Body of pancreas (tissue), 4 donors: ENCODE measurements around the gene DCT. TPM values are rescaled to one million over a fixed set of nuclear protein-coding genes. Genes with fewer than 3 reads are reported as not detected.

Experiments used
- ATAC-seq: fragments of 150-250 bp; one replicate; pipeline ENCODE4 v1.9.1; 2016
- DNase-seq, 4 donors: peaks; one replicate each; pipeline ENCODE4 v3.0.0-alpha.2; 2019
- H3K27ac ChIP-seq, 4 donors: fragments of 200-600 bp; sonication (generic); 1 replicate in 3 of 4; 2 replicates in 1 of 4; pipeline versions ENCODE4 v1.5.1 to v1.6.1; 2016 to 2019; ENCODE audit warnings: mild to moderate bottlenecking in 1 of 4, mixed read lengths in 1 of 4, moderate library complexity in 1 of 4
- H3K27me3 ChIP-seq, 2 donors: fragments of 200-600 bp; sonication (generic); one replicate each; pipeline ENCODE4 v1.6.0; 2016; ENCODE audit warnings: mild to moderate bottlenecking in 1 of 2
- H3K36me3 ChIP-seq, 2 donors: fragments of 200-600 bp; sonication (generic); replicated peaks in 1 of 2; 2 replicates each; pipeline ENCODE4 v1.5.1; 2016; ENCODE audit warnings: low read depth in 2 of 2; ENCODE audit not compliant: insufficient read depth in 1 of 2
- H3K4me1 ChIP-seq: fragments of 200-600 bp; sonication (generic); one replicate; pipeline ENCODE4 v1.6.0; 2016
- H3K4me3 ChIP-seq, 2 donors: fragments of 200-600 bp; sonication (generic); 1 replicate in 1 of 2; 2 replicates in 1 of 2; pipeline ENCODE4 v1.5.1; 2016 to 2019
- H3K9me3 ChIP-seq, 3 donors: fragments of 200-600 bp; sonication (generic); 1 replicate in 2 of 3; 2 replicates in 1 of 3; pipeline ENCODE4 v1.5.1; 2016
- POLR2A ChIP-seq, 3 donors: fragments of 450-650 bp; IDR thresholded peaks; one replicate each; pipeline ENCODE4 v1.6.1; 2016; ENCODE audit warnings: antibody characterized with exemption in 3 of 3, mild to moderate bottlenecking in 2 of 3
- WGBS, 2 donors: methylation state at CpG; one replicate each; pipeline ENCODE4 v1.1.5; 2017; 5-methylcytosine and 5-hydroxymethylcytosine counted together
- intact Hi-C: fragments of 100-400 bp; cut with DNase I; formaldehyde crosslinking; loops from one replicate; pipeline ENCODE4 v1.15.1; 2023
- total RNA-seq, 2 donors: library from RNA; depleted of rRNA; stranded (reverse); fragments of >200 nt; gene quantifications; one replicate each; pipeline ENCODE4 v1.1.0, GENCODE V29; 2016
- TF ChIP-seq, protein P1 (sequence below), 7 experiments: fragments of 450-650 bp in 4 of 7; fragments of 200-600 bp in 3 of 7; sonication (generic) in 3 of 7; IDR thresholded peaks; one replicate each; pipeline ENCODE4 v1.5.1; 2016 to 2019; ENCODE audit warnings: antibody characterized with exemption in 7 of 7

The DCT gene
- total RNA-seq, 2 donors from 2014 or later, result 0.33 to 0.78 TPM

DNA sequence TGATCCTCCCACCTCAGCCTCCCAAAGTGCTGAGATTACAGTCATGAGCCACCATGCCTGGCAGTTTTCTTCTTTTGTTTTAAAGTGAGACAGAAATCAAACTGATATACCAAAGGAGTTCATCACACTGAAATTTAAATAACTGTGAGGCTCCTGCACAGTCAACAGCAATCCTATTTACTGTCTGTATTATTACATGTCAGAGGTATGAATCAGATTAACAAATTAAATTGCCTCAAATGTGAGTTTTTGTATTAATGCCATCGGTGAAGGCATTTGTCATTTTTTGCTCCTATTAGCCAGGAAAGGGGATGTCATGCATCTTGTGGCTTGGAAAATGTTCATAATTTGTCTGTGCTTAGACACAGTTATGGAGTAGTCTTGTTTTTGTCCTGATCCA lies 20.4 kb downstream of the DCT start:
- Histone ChIP-seq H3K4me3 (no peak overlapping the region), H3K9me3 (no peaks in the 10 kb centered on the region), H3K4me1 (no peaks in the 10 kb centered on the region), H3K36me3 (no peaks in the 10 kb centered on the region), H3K27me3 (no peaks in the 10 kb centered on the region), H3K27ac (no peak overlapping the region)
- WGBS, 2 donors, result 87 to 100% methylated on average over 1 of the region's 1 CpG
- ATAC-seq (no peak), DNase-seq (no peak)
- no peak for TF ChIP-seq POLR2A (IDR thresholded peaks at IDR 0.05)
- TF ChIP-seq, protein P1, sequence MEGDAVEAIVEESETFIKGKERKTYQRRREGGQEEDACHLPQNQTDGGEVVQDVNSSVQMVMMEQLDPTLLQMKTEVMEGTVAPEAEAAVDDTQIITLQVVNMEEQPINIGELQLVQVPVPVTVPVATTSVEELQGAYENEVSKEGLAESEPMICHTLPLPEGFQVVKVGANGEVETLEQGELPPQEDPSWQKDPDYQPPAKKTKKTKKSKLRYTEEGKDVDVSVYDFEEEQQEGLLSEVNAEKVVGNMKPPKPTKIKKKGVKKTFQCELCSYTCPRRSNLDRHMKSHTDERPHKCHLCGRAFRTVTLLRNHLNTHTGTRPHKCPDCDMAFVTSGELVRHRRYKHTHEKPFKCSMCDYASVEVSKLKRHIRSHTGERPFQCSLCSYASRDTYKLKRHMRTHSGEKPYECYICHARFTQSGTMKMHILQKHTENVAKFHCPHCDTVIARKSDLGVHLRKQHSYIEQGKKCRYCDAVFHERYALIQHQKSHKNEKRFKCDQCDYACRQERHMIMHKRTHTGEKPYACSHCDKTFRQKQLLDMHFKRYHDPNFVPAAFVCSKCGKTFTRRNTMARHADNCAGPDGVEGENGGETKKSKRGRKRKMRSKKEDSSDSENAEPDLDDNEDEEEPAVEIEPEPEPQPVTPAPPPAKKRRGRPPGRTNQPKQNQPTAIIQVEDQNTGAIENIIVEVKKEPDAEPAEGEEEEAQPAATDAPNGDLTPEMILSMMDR (IDR thresholded peaks at IDR 0.05), result no peak
- intact Hi-C loops, result no loop called here

DNA sequence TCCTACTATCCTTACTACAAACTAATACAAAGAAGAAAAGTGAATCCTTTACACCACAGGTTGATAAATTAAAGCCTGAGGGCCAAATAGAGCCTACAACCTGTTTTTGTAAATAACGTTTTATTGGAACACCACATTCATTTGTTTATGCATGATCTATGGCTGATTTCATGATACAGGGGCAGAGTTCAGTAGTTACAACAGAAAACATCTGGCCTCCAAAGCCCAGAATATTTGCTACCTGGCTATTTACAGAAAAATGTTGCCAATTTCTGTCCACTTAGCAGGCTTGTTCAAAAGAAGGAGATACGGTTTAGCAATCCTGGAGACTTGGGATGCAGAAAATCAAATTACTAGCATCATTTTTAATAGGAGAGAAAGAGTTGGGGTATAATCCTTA lies 24.1 kb downstream of the DCT start:
- no peak overlapping the region for H3K27ac ChIP-seq
- no peaks in the 10 kb centered on the region for H3K36me3 ChIP-seq
- intact Hi-C loops, result no loop called here
- H3K4me3 ChIP-seq, result no peak overlapping the region
- ATAC-seq, result no peak
- WGBS, 2 donors, result 40 to 45% methylated on average over 2 of the region's 2 CpGs
- no peak for TF ChIP-seq POLR2A (IDR thresholded peaks at IDR 0.05)
- TF ChIP-seq, protein P1 (IDR thresholded peaks at IDR 0.05), result no peak
- no peaks in the 10 kb centered on the region for H3K27me3 ChIP-seq
- DNase-seq, result no peak
- no peaks in the 10 kb centered on the region for H3K4me1 ChIP-seq
- no peaks in the 10 kb centered on the region for H3K9me3 ChIP-seq

DNA sequence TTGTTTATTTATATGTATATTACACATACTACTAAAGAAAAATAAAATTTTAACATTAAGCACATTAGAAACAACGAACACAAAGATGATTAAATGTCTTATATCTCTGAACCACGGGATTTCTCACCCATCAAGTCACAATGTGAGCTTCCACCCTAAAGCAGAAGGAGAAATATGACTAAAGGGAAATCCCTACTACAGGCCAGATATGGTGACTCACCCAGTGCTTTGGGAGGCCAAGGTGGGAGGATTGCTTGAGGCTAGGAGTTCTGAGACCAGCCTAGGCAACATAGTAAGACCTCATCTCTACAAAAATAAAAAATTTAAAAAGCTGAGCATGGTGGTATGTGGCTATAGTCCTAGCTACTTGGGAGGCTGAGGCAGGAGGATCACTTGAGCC lies 24.6 kb downstream of the DCT start:
- TF ChIP-seq, protein P1 (IDR thresholded peaks at IDR 0.05), result no peak
- no peak for TF ChIP-seq POLR2A (IDR thresholded peaks at IDR 0.05)
- ATAC-seq (no peak), DNase-seq (no peak)
- WGBS, 2 donors, result 79 to 84% methylated on average over 2 of the region's 2 CpGs
- no peaks in the 10 kb centered on the region for H3K36me3 ChIP-seq
- H3K9me3 ChIP-seq, result no peaks in the 10 kb centered on the region
- intact Hi-C loops, result no loop called here
- H3K4me3 ChIP-seq, result no peak overlapping the region
- H3K27me3 ChIP-seq, result no peaks in the 10 kb centered on the region
- H3K4me1 ChIP-seq, result no peaks in the 10 kb centered on the region
- no peak overlapping the region for H3K27ac ChIP-seq

DNA sequence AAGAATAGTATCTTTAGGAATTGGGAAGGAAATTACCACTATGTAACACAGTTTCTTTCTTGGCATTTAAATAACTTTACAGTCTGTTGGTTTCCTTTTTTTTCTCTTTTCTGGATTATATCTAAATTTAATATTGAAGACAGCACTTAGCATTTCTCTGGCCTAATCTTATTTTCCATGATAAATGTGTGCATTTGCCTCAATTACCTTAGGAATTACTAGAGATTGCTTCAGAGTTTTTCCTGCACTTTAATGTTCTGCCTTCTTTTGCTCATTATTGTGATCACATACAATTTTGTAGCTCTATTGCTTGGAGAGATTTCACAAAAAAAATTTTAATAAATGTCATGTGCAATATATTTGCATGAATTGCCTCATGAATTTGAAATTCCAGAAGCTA lies 25.1 kb downstream of the DCT start:
- Histone ChIP-seq H3K27me3 (no peaks in the 10 kb centered on the region), H3K36me3 (no peaks in the 10 kb centered on the region), H3K27ac (no peak overlapping the region), H3K9me3 (no peaks in the 10 kb centered on the region), H3K4me3 (no peak overlapping the region), H3K4me1 (no peaks in the 10 kb centered on the region)
- TF ChIP-seq POLR2A (IDR thresholded peaks at IDR 0.05), result no peak
- TF ChIP-seq, protein P1 (IDR thresholded peaks at IDR 0.05), result no peak
- DNase-seq (no peak), ATAC-seq (no peak)
- intact Hi-C loops, result no loop called here

DNA sequence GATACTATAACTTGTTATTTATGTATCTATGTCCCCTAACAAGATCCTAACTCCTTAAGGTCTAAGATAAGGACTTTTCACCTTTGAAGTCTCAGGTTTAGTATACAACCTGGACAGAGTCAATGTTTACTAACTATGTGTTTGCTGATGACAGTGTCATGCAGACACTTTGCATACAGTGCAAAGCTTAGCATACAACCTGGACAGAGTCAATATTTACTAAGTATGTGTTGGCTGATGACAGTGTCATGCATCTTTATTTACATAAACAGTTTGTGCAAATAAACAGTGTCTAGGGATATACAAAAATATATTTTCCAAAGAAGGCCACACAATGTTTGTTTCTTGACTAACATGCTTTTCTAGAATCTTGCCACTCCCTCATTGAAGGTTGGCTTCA lies 34.7 kb downstream of the DCT start:
- DNase-seq, result no peak
- Histone ChIP-seq H3K27me3 (no peaks in the 10 kb centered on the region), H3K9me3 (no peaks in the 10 kb centered on the region), H3K27ac (no peak overlapping the region), H3K4me1 (no peaks in the 10 kb centered on the region), H3K4me3 (no peak overlapping the region), H3K36me3 (no peaks in the 10 kb centered on the region)
- intact Hi-C loops, result no loop called here
- TF ChIP-seq, protein P1 (IDR thresholded peaks at IDR 0.05), result no peak
- TF ChIP-seq POLR2A (IDR thresholded peaks at IDR 0.05), result no peak
- no peak for ATAC-seq
